Fibroblast of the aortic adventitia (primary cell): Measurements from ENCODE around the gene WDTC1. TPM values are rescaled to one million over a fixed set of nuclear protein-coding genes. Genes with fewer than 3 reads are reported as not detected.
"Not testable (repeated sequence)": the region's sequence is repeated elsewhere in the genome, so short reads cannot be mapped to it uniquely, and the experiment has no call there.

Experiments used
- DNase-seq: peaks from one replicate; pipeline ENCODE4 v3.0.0-alpha.2; 2010; ENCODE audit warnings: low read depth
- H3K4me3 ChIP-seq: 2 replicates; pipeline ENCODE4 v1.5.1; 2011; ENCODE audit warnings: low read depth, mild to moderate bottlenecking, control low read depth, low read length, moderate library complexity
- CTCF ChIP-seq: IDR thresholded peaks from 2 replicates; pipeline ENCODE4 v1.5.1; 2011; ENCODE audit warnings: mild to moderate bottlenecking, low read length, control low read depth, inconsistent platforms; ENCODE audit not compliant: insufficient read depth
- total RNA-seq: library from RNA; depleted of rRNA; stranded (reverse); fragments of >200 nt; gene quantifications from 2 replicates; pipeline ENCODE4 v1.2.3, GENCODE V29; 2012; ENCODE audit warnings: low replicate concordance

The WDTC1 gene
- total RNA-seq, 1 donor: 24.7 TPM

DNA sequence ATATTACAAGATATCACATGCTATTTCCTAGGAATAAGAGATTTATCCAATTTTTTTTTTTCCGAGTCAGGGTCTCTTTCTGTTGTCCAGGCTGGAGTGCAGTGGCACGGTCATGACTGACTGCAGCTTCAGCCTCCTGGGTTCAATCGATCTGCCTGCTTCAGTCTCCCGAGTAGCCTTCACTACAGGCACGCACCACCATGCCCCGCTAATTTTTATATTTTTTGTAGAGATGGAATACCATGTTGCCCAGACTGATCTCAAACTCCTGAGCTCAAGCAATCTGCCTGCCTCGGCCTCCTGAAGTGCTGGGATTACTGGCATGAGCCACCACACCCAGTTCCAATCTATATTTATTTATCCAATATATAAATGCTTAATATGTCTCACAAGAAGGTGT is 18.0 kb upstream of the WDTC1 start:
- no peak for TF ChIP-seq CTCF
- H3K4me3 ChIP-seq: no peak overlapping the region
- DNase-seq: no peak

DNA sequence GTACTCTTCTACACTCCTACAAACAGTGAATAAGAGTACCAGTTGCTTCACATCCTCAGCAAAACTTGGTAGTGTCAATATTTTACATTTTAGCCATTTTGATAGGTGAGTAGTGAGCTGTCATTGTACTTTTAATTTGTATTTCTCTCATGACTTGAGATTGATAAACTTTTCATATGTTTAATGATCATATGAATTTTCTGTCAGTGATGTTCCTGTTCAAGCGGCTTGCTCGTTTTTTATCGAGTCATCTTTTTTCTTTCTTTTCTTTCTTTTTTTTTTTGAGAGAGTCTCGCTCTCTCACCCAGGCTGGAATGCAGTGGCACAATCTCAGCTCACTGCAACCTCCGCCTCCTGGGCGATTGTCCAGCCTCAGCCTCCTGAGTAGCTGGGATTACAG is 17.0 kb upstream of the WDTC1 start:
- DNase-seq: no peak
- no peak for TF ChIP-seq CTCF
- H3K4me3 ChIP-seq: no peak overlapping the region

DNA sequence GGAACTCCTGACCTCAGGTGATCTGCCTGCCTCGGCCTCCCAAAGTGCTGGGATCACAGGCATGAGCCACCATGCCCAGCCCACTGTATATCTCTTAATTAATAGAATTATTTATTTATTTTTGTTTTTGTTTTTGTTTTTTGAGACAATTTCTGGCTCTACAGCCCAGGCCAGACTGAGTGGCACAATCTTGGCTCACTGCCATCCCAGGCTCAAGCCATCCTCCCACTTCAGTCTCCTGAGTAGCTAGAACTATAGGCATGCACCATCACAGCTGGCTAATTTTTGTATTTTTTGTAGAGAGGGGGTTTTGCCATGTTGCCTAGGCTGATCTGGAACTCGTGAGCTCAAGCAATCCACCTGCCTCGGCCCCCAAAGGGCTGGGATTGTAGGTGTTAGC is 15.7 kb upstream of the WDTC1 start:
- H3K4me3 ChIP-seq: no peak overlapping the region
- TF ChIP-seq CTCF: no peak
- no peak for DNase-seq

- no peak for TF ChIP-seq CTCF
- H3K4me3 ChIP-seq: no peak overlapping the region
- peak; percentile 17 for DNase-seq
Measured at GRCh38 chr1:27220096-27220495, 14.3 kb upstream of the WDTC1 start.

- not testable (repeated sequence) for H3K4me3 ChIP-seq, DNase-seq
Measured at GRCh38 chr1:27220702-27221497, 13.5 kb upstream of the WDTC1 start.

DNA sequence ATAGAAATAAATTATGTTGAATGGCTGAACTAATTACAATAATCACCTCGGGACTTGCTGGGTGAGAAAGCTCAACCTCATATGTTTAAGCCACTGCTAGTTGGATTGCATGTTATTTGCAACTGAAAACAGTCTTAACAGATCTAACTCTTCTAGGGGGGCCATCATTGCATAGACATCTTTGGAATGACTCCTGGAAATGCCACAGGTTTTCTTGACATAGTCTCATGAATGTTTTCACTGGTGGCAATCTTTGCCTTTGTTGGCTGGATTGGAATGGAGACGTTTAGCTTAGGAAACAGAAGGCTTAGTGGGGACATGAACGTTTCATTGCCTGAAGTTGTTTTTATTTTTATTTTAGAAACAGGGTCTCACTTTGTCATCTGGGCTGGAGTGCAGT is 8.8 kb upstream of the WDTC1 start:
- no peak for TF ChIP-seq CTCF
- no peak overlapping the region for H3K4me3 ChIP-seq
- DNase-seq: no peak

- no peak overlapping the region for H3K4me3 ChIP-seq
- TF ChIP-seq CTCF: no peak
Measured at GRCh38 chr1:27227765-27228164, 6.7 kb upstream of the WDTC1 start.

More at GRCh38 chr1:27227765-27228164, 6.7 kb upstream of the WDTC1 start:
- DNase-seq: no peak
